Right lobe of liver (tissue), 4 donors: ENCODE data around the gene STX3.

Source experiments
- CTCF ChIP-seq, 4 donors: fragments of 200-600 bp in 3 of 4; fragments of 450-650 bp in 1 of 4; IDR thresholded peaks; one replicate each; pipeline versions ENCODE4 v1.5.1 to v1.8.0; 2016 to 2022; ENCODE audit warnings: antibody characterized with exemption in 4 of 4, mild to moderate bottlenecking in 2 of 4
- POLR2A ChIP-seq: fragments of 450-650 bp; IDR thresholded peaks from one replicate; pipeline ENCODE4 v1.6.1; 2017; ENCODE audit warnings: antibody characterized with exemption, mild to moderate bottlenecking
- donor health status: DM: no; HTN: no; CAD: no.
- donor health status: DM: no; HTN: no; CAD: no.
- donor health status: DM: no; HTN: yes; CAD: no.

- TF ChIP-seq CTCF (IDR thresholded peaks at IDR 0.05) (no peak), POLR2A (no peak)
These were observed 21.3 kb downstream of the STX3 start for GRCh38 chr11:59776210-59777066.
